Epidermal melanocyte (primary cell): ENCODE data around the gene IFT27.

Experiments
- DNase-seq: peaks from one replicate; pipeline ENCODE4 v3.0.0; 2011; ENCODE audit warnings: low spot score; ENCODE audit not compliant: insufficient read length

Gene IFT27

GRCh38 chr22:36725366-36726006 lies 50.4 kb downstream of the IFT27 start:
- no peak for DNase-seq

GRCh38 chr22:36724836-36725235 lies 51.1 kb downstream of the IFT27 start:
- DNase-seq, result no peak

- no peak for DNase-seq
Measured at GRCh38 chr22:36722055-36722454, 53.9 kb downstream of the IFT27 start.

GRCh38 chr22:36715647-36716046 lies 60.3 kb downstream of the IFT27 start:
- no peak for DNase-seq

GRCh38 chr22:36714110-36714509 lies 61.8 kb downstream of the IFT27 start:
- no peak for DNase-seq

- DNase-seq, result no peak
Measured at GRCh38 chr22:36713436-36713835, 62.5 kb downstream of the IFT27 start.
